GM10266 (cell line): ENCODE measurements around the gene C19orf85.

Experiments
- DNase-seq: peaks from one replicate; pipeline ENCODE4 v3.0.0; 2012; ENCODE audit errors: extremely low spot score
- CTCF ChIP-seq: IDR thresholded peaks from 2 replicates; pipeline ENCODE4 v1.5.1; 2012; ENCODE audit warnings: mild to moderate bottlenecking, low read depth; ENCODE audit not compliant: control insufficient read depth, insufficient read depth; ENCODE audit errors: missing control alignments

Gene C19orf85

GRCh38 chr19:55440411-55441105 lies 24.0 kb downstream of the C19orf85 start:
- TF ChIP-seq CTCF: no peak
- DNase-seq: peak; percentile 48

GRCh38 chr19:55439052-55439451 lies 25.5 kb downstream of the C19orf85 start:
- no peak for DNase-seq
- no peak for TF ChIP-seq CTCF

GRCh38 chr19:55437410-55437809 lies 27.1 kb downstream of the C19orf85 start:
- DNase-seq: peak; percentile 61
- no peak for TF ChIP-seq CTCF

GRCh38 chr19:55436847-55437246 lies 27.7 kb downstream of the C19orf85 start:
- no peak for TF ChIP-seq CTCF
- no peak for DNase-seq

- no peak for TF ChIP-seq CTCF
- DNase-seq: no peak
Measured at GRCh38 chr19:55435020-55435419, 29.5 kb downstream of the C19orf85 start.

- TF ChIP-seq CTCF: no peak
- DNase-seq: no peak
Measured at GRCh38 chr19:55434356-55434919, 30.1 kb downstream of the C19orf85 start.

- DNase-seq: no peak
- TF ChIP-seq CTCF: no peak
Measured at GRCh38 chr19:55433292-55433691, 31.3 kb downstream of the C19orf85 start.
